GM04503 (cell line): Measurements from ENCODE around the gene SHROOM3.

Source experiments
- DNase-seq: peaks from one replicate; pipeline ENCODE4 v3.0.0-alpha.2; 2012; ENCODE audit warnings: low read depth

The SHROOM3 gene

DNA sequence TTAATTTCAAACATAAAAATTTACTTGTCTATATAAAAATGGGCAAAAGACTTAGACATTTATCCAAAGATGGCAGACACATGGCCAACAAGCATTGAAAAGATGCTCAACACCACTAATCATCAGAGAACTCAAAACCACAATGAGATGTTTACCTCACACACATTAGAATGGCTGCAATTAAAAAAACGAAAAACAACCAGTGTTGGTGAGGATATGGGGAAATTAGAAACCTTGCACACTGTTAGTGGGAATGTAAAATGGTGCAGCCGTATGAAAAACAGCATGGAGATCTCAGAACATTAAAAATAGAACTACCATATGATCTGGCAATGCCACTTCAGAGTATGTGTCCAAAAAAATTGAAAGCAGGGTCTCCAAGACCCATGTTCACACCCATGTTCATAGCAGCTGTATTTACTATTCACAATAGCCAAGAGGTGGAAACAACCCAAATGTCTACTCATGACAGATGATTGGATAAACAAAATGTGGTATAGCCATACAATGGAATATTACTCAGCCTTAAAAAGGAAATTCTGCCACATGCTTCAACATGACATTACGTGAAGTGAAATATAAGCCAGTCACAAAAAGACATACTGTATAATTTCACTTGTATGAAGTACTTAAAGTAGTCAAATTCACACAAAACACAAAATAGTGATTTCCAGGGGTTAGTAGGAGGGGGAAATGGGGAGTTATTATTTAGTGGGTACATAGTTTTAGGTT lies 316.7 kb downstream of the SHROOM3 start:
- no peak for DNase-seq

DNA sequence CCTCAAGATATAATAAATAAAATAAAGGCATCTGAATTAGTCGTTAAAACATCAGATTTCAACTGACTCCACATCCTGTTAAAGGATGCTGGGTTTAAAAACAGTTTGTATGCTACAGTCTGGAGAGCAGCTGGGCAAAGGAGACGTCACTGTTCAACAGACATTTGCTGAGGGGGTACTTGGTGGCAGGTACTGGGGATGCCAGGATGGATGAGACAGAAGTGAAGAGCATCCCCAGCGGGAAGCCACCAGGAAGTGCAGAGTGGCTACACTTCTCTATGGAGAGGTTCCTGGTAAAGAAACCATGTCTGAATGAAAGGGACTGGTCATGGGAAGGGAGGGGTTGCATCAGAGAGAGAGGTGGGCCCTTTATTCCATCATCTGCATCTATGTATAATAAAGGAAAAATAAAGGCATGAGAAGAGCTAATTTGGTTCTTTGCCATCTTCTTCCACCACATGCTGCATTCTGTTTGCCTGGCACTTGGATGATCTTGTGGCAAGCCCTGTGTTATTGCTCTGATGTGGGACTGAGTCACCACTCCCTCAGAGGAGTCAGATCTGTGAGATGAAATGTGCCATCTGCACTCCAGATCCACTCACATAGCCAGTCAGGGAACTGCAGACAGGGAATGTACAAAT lies 318.0 kb downstream of the SHROOM3 start:
- DNase-seq, result peak; percentile 99

DNA sequence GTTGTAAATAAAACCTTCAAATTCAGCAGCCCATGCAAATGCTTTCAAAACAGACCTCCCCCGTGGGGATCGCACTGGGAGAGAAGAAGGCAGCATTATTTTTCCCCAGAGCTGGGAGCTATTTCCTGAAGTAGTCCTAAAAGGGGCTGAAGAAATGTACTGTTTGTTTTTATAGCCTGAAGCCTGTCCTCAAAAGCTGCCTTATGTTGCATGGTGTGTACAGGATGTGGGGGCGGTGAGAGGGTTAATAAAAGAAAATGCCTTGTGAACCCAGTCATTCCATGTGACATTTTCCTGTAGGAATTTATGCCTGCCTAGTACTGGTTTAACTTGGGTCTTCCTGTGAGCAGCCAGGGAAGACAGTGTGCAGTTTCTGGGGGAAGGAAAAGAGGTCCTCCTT lies 318.8 kb downstream of the SHROOM3 start:
- DNase-seq, result peak; percentile 87

DNA sequence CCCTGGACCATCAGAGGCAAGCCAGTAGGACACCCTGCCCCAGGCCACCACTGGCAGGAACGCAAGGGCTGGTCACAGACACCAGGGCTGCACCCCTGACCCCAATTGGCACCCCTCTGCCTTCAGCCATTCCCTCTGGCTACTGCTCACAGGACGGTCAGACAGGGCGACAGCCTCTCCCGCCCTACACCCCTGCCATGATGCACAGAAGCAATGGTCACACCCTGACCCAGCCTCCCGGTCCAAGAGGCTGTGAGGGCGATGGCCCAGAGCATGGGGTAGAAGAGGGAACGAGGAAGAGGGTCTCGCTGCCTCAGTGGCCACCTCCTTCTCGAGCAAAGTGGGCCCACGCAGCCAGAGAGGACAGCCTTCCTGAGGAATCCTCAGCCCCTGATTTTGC lies 319.4 kb downstream of the SHROOM3 start:
- DNase-seq, result no peak

DNA sequence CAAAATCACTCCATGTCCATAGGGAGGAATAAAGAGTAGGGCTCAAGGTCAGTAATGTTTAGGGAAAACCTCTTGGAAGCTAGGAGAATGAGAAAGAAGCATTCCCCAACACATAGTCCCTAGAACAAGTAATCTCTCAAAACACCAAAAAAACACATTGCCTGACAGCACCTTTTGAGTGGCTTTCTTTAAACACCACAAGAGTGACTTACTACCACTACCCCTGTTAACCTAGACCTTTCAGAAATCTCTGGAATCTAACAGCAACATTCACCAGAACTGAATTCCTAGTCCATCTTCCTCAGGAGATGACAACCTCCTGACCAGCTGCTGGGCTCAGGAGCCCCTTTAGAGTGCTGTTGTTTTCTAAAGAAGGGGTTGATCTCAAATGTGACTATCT lies 320.7 kb downstream of the SHROOM3 start:
- DNase-seq, result no peak

DNA sequence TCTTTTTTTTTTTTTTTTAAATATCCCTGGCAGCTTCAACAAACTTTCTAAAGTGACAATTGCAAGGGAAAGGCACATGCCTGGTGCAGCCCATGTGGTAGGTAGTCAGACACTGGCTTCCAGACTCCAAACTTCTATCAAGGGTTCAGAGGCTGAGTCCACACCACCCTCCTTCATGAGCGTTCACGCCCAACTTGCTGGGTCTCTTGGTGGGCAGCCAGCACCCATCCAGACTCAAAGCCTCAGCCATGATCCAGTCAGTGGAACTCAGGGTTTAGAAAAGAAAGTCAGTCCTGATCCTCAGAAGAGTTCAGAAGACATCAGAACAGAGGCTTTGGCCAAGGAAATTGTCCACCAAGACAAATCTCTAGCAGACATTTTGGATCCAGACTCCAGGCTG lies 321.4 kb downstream of the SHROOM3 start:
- DNase-seq, result no peak

DNA sequence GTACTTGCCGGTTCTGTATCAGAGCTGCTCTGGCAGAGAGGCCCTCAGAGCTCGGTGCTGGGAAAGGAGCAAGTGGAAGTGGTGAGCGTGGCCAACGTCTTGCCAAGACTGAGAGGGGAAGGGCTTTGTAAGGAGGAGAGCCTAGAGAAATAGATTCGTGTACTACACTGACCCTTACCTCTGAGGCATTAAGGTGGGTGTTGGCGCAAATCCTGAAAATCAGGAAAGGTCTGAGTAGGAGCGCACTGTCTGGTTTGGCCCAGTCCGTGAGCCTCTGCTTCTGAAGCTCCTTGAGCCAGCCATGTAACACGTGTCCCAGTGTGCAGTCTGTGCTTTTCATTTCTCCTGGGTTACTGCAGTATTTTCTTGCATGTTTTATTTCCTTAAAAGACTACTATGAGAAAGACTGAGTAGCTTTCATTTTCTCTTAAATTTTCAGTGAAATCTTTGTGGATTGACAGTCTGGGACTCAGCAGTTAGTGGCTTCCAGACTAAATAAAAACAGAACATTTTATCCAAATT lies 322.4 kb downstream of the SHROOM3 start:
- no peak for DNase-seq

DNA sequence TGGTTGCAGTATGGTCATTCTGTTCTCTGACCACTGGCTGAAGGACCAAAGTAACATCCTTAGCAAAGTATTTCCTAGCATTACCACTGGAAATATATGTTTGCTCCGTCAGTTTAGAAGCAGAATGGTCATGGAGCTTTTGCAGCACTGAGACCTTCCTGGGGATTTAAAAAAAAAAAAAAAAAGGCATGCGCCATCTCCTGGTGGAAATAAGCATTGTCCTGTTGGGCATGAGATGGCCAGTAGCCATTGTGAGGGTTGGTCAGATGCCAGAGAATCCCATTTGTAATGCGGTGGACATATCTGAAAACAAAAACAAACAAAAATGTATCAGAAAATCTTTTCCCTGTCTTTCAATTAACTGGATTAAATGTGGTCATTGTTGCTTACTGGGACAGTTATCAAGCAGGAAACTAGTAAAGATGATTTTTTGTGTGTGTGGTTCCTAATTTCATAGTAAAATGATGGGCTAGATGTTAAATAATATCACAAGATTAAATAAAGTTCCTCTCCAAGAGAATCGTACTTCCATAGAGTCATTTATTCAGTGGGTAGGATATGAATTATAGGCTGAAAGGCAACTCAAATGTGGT lies 323.4 kb downstream of the SHROOM3 start:
- DNase-seq, result no peak

DNA sequence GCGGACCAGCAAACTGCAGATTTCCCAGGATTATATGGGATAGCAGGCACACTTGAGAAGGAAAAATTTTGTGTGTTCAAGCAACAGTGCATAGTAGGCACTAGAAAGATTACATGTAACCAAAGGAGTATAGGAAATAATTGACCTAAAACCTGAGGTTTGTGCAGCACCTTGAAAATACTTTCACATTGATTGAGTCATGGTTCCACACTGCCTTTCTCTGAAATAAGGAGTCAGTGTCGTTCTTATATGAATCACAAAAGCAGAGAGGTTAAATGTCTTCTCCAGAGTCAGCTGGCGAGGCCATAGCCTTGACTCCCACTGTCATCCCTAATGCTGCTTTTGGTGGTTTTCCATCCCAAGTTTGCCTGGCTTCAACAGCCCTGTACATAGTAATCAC lies 324.0 kb downstream of the SHROOM3 start:
- DNase-seq, result no peak

DNA sequence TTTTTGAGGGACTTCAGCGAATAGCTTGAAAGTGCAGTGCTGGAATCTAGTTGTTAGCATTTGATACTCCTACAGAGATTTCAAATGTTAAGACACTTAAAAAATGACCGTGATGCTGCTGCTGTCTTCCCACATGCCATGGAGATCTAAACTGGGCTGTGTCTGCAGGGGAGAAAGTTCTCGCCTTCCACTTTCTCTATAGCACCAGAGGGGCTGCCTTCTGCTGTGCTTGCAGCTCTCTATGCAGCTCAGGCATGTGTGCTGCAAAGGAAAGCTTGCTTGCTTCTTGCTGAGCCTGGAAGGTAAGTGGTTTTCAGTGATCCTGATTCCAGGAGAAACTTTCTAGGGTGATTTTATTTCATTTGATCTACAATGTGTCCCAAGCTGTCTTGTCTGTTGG lies 325.2 kb downstream of the SHROOM3 start:
- no peak for DNase-seq

DNA sequence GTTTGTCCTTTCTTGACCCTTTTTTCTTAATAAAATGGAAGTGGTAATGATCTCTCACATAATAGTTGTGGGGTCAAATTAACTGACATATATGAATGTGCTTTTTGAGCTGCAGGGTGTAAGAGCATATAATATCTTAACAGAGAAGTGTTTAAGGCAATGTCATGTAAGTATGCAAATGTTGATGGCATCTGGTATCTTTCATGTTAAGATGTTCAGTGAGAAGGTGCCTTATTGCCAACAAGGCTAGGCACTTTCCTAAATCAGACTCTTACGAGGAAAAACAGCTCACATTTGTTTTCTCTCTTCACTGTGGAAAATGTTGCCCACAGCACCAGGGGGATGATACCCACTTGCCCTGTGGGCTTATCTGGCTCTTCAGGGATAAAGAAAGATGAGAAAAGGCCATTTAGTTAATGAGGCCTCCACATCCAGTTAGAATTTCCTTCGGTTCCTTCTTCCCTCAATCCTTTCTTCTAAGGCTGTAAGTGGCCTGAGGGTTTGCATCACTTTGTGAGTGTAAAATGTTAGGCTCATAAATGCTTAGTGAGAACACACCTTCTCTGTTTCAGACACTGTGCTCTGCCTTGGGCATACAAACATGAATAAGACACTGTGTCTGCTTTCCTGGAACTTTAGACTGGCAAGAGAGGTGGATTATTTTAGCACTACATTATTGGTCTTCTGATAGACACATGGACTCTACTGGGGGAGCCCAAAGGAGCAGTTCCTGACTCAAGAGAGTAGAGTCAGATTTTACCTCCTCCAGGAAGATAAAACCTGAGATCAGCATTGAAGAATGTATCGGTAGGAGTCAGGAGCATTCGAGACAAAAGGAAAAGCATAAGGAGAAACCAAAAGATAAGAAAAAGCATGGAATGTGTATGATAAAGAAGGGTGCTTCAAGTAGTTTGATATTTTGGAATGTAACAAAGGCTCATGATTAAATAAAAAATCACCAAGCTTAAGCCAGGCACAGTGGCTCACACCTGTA lies 327.4 kb downstream of the SHROOM3 start:
- no peak for DNase-seq

DNA sequence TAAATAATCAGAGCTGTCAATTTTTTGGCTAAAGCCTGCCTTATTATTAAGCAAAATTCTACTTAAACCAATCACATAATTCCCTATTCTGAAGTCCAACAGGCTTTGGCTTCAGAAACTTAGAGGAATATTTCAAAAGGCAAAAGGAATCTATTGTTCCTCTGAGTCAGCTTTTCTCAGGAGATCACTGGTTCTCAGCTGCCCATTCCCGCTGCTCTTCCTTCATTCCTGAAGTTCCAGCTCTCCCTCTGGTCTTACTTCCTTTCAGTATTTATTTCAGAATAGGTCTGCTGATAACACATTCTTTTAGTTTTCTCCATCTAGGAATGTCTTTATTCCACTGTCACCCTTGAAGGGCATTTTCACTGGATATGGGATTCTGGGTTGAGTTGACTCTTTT lies 329.2 kb downstream of the SHROOM3 start:
- peak; percentile 70 for DNase-seq

DNA sequence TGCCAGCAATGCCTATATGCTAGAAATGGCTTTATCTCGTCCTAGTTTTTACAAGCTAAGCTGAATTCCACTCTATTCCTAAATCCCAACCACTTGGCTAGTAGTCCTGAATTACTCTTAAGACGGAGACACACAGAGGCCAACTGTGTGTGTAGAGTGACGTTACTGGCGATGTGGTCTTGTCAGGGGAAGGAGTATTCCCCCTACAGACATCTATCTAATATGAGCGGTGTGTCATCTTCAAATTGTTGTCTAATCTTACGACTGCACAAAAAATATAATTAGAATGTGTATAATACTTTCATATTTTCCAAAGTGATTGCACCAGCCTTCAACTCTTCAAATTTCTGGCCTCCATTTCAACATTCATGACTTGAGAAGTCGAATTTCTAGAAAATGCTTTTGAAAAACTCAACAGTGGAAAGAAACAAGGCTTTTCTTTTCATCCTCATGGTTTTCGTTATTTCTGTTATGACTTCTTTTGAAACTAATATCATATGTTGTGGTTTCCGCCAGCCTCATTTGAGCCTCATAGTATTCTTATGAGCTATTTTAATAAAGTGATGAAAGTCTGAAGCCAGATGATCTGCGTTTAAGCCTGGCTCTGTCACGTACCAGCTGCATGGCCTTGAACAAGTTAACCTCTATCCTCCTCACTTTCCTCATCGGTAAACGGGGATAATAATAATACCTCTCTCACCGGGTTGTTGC lies 330.6 kb downstream of the SHROOM3 start:
- DNase-seq, result peak; percentile 64

DNA sequence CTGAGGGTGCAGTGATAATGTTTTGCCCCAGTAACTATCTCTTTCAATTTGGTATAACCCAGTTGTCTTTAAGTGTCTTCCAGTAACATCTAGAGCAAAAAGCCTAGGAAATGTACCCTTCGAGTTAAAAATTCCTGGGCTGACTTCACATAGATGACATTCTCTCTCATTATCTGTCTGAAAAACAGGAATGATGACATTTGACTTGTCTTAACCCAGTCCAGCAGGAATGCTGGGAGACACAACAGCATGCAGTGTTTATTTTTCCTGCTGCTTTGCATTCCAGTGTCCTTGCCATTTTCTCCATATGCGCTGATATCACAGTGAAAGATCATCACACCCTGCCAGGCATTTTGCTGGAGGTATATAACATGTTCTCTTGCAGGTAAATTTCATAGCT lies 333.0 kb downstream of the SHROOM3 start:
- peak; percentile 77 for DNase-seq

DNA sequence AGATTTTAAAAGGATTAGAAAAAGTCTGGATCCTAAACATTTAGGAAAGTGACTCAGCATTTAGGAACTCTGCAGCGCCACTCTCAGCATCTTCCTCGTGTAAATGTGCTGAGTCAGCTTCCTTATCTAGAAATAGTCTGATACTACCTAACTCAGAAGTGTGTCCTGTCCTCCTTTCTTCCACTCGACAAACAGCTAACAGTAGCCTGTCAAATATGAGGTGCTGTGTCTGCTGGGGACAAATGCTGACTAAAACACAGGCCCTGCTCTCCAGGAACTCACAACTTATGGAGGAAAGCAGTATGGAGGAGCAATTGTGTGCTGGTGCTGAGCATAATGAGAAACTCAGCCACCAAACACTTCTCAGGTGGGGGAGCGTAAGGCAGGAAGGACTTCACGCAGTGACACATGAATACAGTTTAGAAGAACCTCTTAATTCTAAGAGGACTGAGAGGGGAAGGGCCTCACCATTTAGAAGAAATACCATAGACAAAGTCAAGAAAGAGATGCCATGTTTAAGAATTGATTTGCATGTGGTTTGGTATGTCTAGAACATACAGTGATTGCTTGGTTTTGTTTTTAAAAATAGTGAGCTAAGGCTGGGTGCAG lies 337.6 kb downstream of the SHROOM3 start:
- DNase-seq, result no peak

DNA sequence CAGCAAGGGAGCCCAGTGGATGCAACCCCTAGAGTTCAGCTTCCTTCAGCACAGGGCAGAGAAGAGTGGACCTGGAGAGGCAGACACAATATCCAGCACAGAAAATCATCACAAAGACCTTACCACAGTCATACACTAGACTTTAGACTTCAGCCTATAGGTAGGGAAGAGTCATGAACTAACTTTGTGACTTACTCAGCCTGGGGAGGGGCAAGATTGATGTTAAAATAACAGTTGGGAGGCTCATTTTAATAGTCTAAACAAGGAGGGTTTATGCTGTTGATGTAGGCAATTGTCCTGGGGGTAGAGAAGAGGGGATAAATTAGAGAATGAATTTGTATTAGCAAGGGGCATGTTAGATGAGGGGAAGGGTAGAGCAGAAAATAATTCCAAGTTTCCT lies 338.7 kb downstream of the SHROOM3 start:
- no peak for DNase-seq

DNA sequence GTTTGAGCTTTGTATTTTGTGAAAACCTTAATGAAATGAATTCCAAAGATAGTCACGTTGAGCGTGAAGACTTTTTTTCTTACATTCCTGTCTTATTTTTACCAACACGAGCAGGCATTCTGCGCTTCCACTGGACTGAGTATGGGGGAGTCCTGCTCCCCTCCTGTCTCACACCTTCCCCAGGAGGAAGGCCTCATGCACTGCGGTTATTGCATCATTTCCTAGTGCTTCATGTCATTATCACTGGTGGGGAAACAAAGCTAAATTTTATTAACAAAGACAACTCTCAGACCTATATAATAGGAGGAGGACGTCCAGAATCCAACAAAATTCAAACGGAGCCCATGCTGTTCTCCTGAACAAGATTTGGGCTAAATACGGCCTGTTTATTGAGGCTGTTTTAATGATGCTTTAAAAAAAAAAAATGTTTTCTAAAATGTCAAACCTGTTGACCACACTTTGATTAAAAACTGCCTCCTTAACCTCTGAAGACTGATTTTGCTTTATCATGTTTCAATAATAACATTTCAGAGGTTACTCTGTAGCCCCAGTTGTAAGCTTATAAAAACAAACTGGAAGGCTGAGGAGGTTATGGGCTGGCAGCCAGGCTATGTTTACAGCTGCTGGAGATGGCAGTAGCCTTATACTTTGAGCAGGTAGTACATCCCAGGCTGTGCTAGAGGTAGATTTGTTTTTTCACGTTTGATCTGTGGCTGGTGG lies 344.9 kb downstream of the SHROOM3 start:
- no peak for DNase-seq

DNA sequence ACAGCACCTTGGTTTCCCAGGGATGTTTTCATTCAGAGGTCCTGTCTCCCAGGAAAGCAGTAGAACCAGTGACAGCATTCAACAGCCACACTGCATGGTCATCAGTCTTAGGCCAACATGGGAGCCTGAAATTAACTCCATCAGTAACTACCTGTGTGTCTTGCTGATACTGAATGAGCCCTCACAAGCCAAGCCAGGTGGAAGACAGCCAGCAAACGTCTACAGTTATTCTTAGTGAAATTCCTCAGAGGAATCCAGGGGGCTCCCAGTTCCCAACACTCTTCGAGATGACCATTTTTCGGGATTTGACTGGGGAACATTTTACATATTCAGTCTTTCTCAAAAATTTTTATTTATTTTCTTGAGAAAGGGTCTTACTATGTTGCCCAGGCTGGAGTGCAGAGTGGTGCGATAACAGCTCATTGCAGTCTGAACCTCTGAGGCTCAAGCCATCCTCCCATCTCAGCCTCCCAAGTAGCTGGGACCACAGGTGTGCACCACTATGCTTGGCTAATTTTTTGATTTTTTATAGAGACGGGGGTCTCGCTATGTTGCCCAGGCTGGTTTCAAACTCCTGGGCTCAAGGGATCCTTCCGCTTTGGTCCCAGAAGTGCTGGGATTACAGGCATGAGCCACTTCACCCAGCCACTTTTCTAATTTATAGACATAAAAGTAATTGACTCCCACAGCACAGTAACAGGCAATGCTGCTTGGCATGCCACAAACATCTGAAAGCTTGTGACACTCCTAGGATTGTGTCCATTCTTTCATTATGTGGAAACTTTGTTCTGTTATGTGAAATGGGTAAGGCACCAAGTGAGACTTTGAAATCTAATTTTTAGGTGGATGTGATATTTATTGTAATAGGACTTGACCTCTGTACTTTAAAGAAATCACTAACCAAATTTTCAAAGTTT lies 346.0 kb downstream of the SHROOM3 start:
- DNase-seq, result no peak
